HG03066 (cell line): Measurements from ENCODE around the gene ITGA11.
"Not testable (repeated sequence)": the region's sequence is repeated elsewhere in the genome, so short reads cannot be mapped to it uniquely, and the experiment has no call there.

Experiments
- ATAC-seq: cut with Tn5 transposase; IDR thresholded peaks from one replicate; pipeline ENCODE4 v1.9.1; 2021; ENCODE audit warnings: low read depth; ENCODE audit not compliant: unreplicated experiment

ITGA11 gene

GRCh38 chr15:68397999-68398398, 34.0 kb downstream of the ITGA11 start:
- not testable (repeated sequence) for ATAC-seq

- ATAC-seq: no peak
Observed at GRCh38 chr15:68396068-68396467, 35.9 kb downstream of the ITGA11 start.

DNA sequence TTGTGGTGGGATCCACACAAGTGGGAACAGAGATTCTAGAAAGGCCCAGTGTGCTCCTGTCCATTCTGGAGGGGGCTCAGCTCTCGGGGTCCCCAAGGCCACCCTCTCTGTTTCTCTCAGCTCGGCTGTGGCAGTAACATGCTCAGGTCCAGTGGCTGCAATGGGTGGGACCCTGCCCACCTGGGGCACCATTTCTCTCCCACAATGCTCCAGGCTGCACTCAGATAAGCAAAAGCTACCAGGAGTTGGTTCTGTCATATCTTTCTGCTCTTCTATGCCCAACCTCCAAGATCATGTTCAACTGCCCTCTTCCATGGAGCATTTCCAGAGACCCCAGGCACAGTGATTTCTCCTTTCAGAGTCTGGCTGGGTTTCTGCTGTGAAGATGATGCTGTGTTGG, 40.8 kb downstream of the ITGA11 start:
- ATAC-seq: no peak

GRCh38 chr15:68389936-68390817, 41.8 kb downstream of the ITGA11 start:
- peak; percentile 52 for ATAC-seq

DNA sequence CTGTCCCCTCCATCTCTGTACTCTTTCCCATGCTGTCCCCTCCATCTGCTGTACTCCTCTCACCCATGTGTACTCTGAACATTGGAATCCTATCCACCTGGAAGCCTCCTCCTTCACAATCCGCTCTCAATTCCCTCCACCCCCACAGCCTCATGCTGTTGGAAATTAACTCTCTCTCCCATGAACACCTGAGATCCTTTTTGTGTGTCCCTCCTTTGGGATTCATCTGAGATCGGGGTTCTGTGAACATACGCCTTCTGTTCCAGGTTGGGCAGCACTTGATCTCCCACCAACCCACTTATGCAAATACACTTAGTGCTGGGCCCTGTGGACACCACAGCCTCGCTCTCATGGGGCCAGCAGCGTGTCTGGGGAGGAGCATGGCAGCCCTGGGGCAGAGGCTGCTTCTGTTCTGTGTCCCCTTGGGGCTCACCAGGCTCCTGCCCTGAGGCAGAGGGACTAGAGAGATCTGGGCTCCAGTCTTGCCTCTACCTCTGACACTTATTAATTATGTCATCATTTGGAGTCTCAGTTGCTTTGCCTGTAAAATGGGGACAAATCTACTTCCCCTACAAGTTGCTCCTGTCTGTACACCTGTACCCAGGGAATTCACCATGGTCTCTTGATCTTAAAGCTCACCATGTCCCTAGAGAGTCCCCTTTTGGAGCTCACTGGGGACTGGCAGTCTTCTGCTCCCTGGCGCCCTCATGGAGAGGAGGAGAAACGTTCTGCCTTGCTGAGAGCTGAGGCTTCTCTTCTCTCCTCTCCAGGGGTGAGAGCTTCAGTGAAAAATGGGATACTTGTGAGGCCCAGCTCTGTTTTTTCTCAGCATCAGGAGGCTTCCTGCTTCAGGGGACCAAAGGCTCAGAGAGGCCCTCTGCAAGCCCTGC, 42.7 kb downstream of the ITGA11 start:
- no peak for ATAC-seq

GRCh38 chr15:68387381-68388143, 44.4 kb downstream of the ITGA11 start:
- no peak for ATAC-seq

DNA sequence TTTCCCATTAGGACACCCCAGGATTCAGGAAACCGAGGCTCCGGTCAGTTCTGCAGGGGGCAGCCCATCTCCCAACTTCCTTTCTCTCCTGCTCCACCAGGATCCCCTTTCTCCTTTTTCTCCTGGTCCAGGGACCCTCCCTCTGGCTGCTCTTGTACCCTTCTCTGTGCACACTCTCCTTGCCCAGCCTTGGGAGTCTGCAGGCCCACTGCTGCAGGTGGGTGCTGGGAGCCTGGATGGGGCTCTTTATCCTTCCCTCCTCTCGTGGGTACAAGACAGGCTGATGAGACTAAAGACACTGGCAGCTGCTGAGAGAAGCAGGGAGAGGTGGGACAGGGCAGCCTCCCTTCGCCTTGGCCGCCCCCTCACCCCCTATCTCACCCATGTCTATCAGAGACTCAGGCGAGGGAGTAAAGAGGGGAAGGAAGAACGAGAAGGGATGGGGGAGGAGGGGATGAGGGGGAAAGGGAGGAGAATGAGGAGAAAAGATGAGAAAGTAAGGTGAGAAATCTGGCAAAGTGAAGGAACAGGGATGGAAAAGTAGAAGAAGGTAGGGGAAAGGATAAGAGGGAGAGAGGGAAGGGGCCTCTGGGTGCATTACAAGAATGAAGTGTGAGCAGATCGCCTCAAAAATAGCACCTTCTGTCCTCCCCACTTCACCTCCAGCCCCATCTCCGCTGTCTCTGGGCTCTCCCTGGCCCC, 45.2 kb downstream of the ITGA11 start:
- ATAC-seq: no peak

DNA sequence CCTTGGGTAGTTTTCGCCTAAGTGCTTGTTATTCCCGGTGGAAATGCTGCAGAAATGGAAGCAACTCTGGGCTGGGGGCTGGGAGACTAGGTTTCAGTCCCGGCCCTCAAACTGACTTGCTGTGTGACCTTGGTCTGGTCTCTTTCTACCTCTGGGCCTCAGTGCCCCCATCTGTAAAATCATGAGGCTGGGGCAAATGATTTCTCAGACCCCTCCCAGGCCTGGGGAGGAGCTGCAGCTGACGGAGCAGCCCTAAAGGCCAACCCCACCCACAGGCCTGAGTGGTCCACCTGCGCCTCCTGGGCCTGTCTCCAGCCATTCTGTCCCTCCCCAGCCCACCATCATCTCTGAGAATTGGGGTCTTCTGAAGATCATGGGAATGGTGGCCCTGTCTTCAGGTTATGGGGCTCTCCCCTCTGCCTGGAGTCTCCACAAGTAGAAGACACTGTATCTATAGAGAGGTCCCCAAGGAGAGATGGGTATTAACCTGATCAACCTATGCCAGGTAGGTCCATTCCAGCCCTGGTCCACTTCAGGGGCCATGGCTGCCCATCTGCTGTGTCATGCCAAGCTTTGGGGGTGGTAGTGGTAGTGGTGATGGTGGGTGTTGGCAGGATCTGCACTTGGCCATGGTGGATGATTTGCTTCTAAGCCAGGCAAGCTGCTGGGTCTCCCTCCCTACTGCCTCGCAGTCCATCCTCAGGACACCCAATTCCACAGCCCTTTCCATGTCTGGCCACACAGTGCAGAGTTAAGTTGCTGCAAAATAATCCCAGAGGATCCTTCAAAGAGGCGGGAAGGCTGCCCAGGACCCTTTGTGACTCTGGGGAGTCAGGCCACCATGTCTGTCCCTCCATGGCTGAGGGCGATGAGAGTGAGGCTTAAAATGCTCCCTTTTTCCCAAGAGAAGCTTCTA, 46.0 kb downstream of the ITGA11 start:
- ATAC-seq: no peak

GRCh38 chr15:68385240-68385561, 46.8 kb downstream of the ITGA11 start:
- ATAC-seq: no peak

DNA sequence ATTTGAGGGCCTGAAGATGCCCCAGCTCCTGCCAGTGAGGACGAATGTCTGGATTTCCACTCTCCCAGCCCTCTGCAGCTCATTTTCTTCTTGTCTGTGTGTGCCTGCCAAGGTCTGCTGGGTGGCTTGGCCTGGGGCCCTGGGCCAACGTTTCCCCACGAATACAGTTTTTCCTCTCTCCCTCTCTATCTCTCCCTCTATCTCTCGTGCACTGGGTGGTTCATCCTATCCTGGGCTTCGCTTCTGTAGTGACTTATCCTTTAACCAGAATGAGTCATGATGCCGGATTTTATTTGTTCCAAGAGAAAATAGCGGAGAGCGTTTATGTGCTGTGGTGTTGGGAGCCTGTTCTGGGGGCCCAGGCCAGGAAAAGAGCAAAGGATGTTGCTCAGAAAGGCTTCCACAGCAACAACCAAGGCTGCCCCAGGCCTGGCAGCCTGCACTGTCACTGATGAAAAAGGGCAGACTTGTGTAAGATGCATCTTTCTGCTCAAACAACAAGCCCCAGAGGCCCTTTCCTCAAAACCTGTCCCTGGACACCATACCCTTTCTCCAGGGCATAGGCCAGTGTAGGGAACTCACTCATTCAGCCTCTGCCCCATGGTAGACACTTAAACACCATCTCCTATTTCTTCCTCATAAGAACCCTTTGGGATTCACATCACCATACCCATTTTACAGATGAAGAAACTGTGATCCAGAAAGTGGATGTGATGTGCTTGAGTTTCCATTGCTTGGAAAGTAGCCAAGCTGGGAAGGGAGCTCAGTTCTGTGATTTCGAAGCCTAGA, 47.3 kb downstream of the ITGA11 start:
- ATAC-seq: no peak

GRCh38 chr15:68383161-68384074, 48.5 kb downstream of the ITGA11 start:
- ATAC-seq: no peak

DNA sequence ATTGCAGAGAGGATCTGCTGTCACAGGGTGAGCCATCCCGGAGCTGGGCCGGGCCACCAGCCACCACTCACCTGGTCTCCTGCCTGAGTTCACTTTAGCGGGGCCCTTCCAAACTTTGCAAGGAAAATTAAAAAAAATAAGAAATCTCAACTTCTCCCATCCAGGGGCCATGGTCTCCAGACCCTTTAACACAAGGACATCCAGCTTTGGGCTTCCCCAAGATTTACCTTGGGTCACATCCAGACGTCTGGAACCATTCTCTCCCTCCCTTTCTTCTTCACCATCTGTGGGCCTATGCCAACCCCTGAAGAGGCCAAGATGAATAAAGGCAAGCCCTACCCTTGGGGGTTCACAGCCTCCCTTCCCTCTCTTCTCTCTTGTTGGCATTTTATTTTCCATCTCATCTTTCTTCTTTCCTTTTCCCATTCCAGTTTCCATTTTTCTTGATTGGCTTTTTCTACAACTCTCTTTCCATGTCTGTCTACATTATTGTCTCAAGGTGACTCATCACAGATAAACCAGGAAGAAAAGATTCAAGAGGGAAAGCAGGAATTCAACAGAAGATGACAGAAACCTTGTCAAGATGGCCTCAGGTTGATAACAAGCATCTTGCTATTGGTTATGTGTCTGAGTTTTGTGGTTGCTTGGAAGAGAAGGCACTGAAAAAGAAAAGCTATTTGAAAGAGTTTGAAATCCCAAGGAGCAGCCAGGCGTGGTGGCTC, 49.5 kb downstream of the ITGA11 start:
- no peak for ATAC-seq

GRCh38 chr15:68380456-68380855, 51.5 kb downstream of the ITGA11 start:
- ATAC-seq: no peak

DNA sequence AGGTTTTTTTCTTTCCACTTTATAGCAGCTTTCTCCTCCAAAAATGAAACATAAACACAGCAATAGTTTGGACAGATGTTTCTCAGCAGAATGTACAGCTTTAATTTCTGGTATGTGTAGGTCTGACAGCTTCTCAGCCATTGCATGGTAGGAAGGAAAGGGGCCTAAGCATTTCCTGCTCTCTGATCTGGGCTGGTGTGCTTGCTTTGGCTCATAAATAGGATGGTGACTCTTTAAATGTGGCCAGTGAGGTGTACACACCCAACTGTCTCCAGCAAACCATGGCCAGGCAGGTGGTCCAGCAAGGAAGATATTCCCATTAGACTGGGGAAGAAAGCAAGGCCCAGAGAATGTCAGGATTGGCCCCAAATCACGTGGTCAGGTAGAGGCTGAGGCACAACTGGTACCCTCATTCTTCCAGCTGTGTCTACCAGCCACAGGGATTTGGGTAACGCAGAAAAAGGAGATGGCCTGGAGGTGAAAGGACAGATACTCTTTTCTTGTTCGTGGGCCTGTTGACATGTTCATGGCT, 52.1 kb downstream of the ITGA11 start:
- no peak for ATAC-seq

DNA sequence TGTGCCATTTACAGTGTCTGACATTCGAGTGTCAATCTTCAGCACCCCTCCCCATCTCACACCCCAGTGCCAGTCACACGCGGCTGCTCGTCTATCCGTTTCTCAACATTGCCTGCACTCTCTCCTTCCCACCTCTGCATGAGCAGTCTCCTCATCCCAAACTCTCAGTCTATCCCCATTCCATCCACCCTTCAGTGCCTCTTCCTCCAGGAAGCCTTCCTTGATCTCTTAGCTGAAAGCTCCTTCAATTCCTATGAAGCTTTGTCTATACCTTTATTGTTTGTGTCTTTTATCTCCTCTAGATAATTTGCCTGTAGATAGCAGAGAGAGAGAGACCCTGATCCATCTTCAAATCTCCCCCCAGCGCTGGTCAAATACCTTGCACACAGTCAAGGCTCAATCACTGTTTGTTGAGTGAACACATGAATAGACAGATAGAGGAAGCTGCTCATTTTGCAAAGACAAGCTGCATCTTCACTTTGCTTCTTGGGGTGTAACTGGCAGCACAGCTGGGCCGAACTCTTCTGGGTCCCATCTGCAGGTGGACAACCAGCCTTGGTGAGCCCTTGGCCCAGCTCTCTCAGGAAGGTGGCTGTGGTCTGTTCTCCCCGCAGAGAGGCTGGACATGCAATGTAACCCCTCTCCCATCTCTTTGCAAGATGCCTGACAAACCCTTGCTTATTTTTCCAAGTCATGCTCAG, 52.8 kb downstream of the ITGA11 start:
- ATAC-seq: no peak

DNA sequence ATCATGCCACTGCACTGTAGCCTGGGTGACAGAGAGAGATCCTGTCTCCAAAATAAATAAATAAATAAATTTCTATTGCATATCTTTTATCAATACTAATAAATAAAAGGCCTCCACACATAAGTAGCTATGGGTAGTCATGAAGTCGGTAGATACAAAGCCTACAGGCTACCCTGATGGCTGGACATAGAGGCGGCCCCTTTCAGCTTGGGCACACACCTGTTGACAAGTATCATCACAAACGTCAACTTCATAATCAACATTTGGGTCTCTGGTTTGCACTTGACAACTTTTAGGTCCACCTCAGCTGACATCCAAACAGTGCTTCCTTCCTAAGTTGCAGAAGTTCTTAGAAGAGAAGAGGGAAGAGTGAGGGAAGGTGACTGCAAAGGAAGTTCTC, 53.4 kb downstream of the ITGA11 start:
- no peak for ATAC-seq
